Esophagus squamous epithelium (tissue), 5 donors: Measurements from ENCODE around the gene TP63. TPM values are rescaled to one million over a fixed set of nuclear protein-coding genes. Genes with fewer than 3 reads are reported as not detected.

Experiments
- DNase-seq: peaks from one replicate; lab custom pipeline; 2025; lab: John Stamatoyannopoulos, UW
- H3K27ac ChIP-seq, 4 donors: fragments of 200-600 bp; sonication (generic); one replicate each; pipeline ENCODE4 v1.5.1; 2016 to 2019; ENCODE audit warnings: mild to moderate bottlenecking in 1 of 4
- H3K27me3 ChIP-seq, 4 donors: fragments of 200-600 bp; sonication (generic); 1 replicate in 3 of 4; 2 replicates in 1 of 4; pipeline versions ENCODE4 v1.5.1 to v1.6.0; 2017 to 2021; ENCODE audit warnings: antibody characterized with exemption in 1 of 4
- H3K36me3 ChIP-seq, 3 donors: fragments of 200-600 bp; sonication (generic); one replicate each; pipeline ENCODE4 v1.5.1; 2016 to 2019
- H3K4me1 ChIP-seq, 3 donors: fragments of 200-600 bp; sonication (generic); one replicate each; pipeline ENCODE4 v1.5.1; 2017 to 2019
- H3K4me3 ChIP-seq, 4 donors: fragments of 200-600 bp; sonication (generic); 1 replicate in 3 of 4; 2 replicates in 1 of 4; pipeline ENCODE4 v1.5.1; 2016 to 2019; ENCODE audit warnings: mild to moderate bottlenecking in 2 of 4, moderate library complexity in 1 of 4
- H3K9me3 ChIP-seq, 3 donors: fragments of 200-600 bp; sonication (generic); one replicate each; pipeline ENCODE4 v1.5.1; 2016 to 2019
- CTCF ChIP-seq, 6 experiments: fragments of 450-650 bp in 4 of 6; fragments of 200-600 bp in 2 of 6; sonication (generic) in 2 of 6; IDR thresholded peaks; one replicate each; pipeline ENCODE4 v1.5.1; 2016 to 2019; ENCODE audit warnings: antibody characterized with exemption in 6 of 6, mild to moderate bottlenecking in 4 of 6, moderate library complexity in 4 of 6
- POLR2A ChIP-seq, 4 donors: fragments of 450-650 bp; IDR thresholded peaks; one replicate each; pipeline ENCODE4 v1.6.1; 2017; ENCODE audit warnings: antibody characterized with exemption in 4 of 4, mild to moderate bottlenecking in 4 of 4, moderate library complexity in 3 of 4
- WGBS, 2 donors: methylation state at CpG; one replicate each; pipeline ENCODE4 v1.1.5; 2018; 5-methylcytosine and 5-hydroxymethylcytosine counted together
- intact Hi-C: fragments of 100-400 bp; cut with DNase I; formaldehyde crosslinking; loops from one replicate; pipeline ENCODE4 v1.15.0; 2022
- total RNA-seq, 4 donors: library from RNA; depleted of rRNA; stranded (reverse); fragments of >200 nt; gene quantifications; one replicate each; pipeline ENCODE4 v1.1.0, GENCODE V29; 2016
- donor health status: DM: yes; HTN: yes; CAD: no.

TP63 gene
- total RNA-seq, result 100 to 1,000 TPM; 111 to 162 (median 137) TPM

- Histone ChIP-seq H3K9me3 (no peaks in the 10 kb centered on the region), H3K36me3 (no peaks in the 10 kb centered on the region), H3K27me3 (no peaks in the 10 kb centered on the region), H3K4me3 (peak within 1 kb of the TSS in 1 of 4 donors; percentile 32), H3K4me1 (peaks cover 0 to 8% (median 0%) of the 10 kb centered on the region in 3 donors), H3K27ac (peak within 1 kb of the TSS in 1 of 4 donors; percentile 0)
- TF ChIP-seq POLR2A (IDR thresholded peaks at IDR 0.05), result no peak
- no peak for TF ChIP-seq CTCF (IDR thresholded peaks at IDR 0.05)
- no peak for DNase-seq
- intact Hi-C loops, result no loop called here
These were observed at the start of gene TP63 for GRCh38 chr3:189631373-189631408. Gene TP63, plus strand, starts transcription at chr3:189631389. Its CDS starts 127 bp downstream, at chr3:189631516.

GRCh38 chr3:189582179-189582578 lies 49.0 kb upstream of the TP63 start:
- H3K9me3 ChIP-seq, result no peaks in the 10 kb centered on the region
- no peak overlapping the region for H3K27ac ChIP-seq
- no peak for DNase-seq
- H3K36me3 ChIP-seq, result no peaks in the 10 kb centered on the region
- no peaks in the 10 kb centered on the region for H3K27me3 ChIP-seq
- 76 to 79% methylated on average over 3 of the region's 3 CpGs for WGBS, 2 donors
- peaks cover 0 to 18% (median 0%) of the 10 kb centered on the region in 3 donors for H3K4me1 ChIP-seq
- TF ChIP-seq POLR2A (IDR thresholded peaks at IDR 0.05) (no peak), CTCF (IDR thresholded peaks at IDR 0.05) (no peak)
- no peak overlapping the region for H3K4me3 ChIP-seq
- intact Hi-C loops, result no loop called here

- H3K27me3 ChIP-seq, result no peaks in the 10 kb centered on the region
- H3K36me3 ChIP-seq, result no peaks in the 10 kb centered on the region
- 29 to 36% methylated on average over 1 of the region's 1 CpG for WGBS, 2 donors
- peak overlapping the region in 1 of 4 donors; percentile 5 for H3K27ac ChIP-seq
- no peak for DNase-seq
- TF ChIP-seq CTCF (IDR thresholded peaks at IDR 0.05) (no peak), POLR2A (IDR thresholded peaks at IDR 0.05) (no peak)
- H3K4me1 ChIP-seq, result peaks cover 0 to 36% (median 0%) of the 10 kb centered on the region in 3 donors
- intact Hi-C loops, result no loop called here
- no peaks in the 10 kb centered on the region for H3K9me3 ChIP-seq
- no peak overlapping the region for H3K4me3 ChIP-seq
These were observed 46.5 kb upstream of the TP63 start for GRCh38 chr3:189584645-189585044.

- Histone ChIP-seq H3K4me1 (peaks cover 0 to 36% (median 0%) of the 10 kb centered on the region in 3 donors), H3K36me3 (no peaks in the 10 kb centered on the region), H3K4me3 (no peak overlapping the region), H3K27me3 (no peaks in the 10 kb centered on the region), H3K9me3 (no peaks in the 10 kb centered on the region), H3K27ac (no peak overlapping the region)
- intact Hi-C loops, result no loop called here
- DNase-seq, result no peak
- 75 to 76% methylated on average over 7 of the region's 7 CpGs for WGBS, 2 donors
- TF ChIP-seq CTCF (IDR thresholded peaks at IDR 0.05), result no peak
- TF ChIP-seq POLR2A (IDR thresholded peaks at IDR 0.05), result no peak
These were observed 44.1 kb upstream of the TP63 start for GRCh38 chr3:189586941-189587663.

GRCh38 chr3:189587664-189588040 lies 43.5 kb upstream of the TP63 start:
- Histone ChIP-seq H3K36me3 (no peaks in the 10 kb centered on the region), H3K27me3 (no peaks in the 10 kb centered on the region), H3K4me3 (no peak overlapping the region), H3K4me1 (peaks cover 0 to 36% (median 0%) of the 10 kb centered on the region in 3 donors), H3K9me3 (no peaks in the 10 kb centered on the region), H3K27ac (peak overlapping the region in 2 of 4 donors; percentile 23 to 26)
- no peak for DNase-seq
- TF ChIP-seq POLR2A (IDR thresholded peaks at IDR 0.05) (no peak), CTCF (IDR thresholded peaks at IDR 0.05) (no peak)
- intact Hi-C loops, result no loop called here
